Gastroesophageal sphincter (tissue), 3 donors: ENCODE results near the gene TCP11.

Source experiments
- EP300 ChIP-seq: sonication (generic); formaldehyde crosslinking; IDR thresholded peaks from one replicate; pipeline ENCODE4 v1.6.1; 2017; ENCODE audit warnings: antibody characterized with exemption, mild to moderate bottlenecking
- POLR2A ChIP-seq, 2 donors: fragments of 450-650 bp; IDR thresholded peaks; one replicate each; pipeline ENCODE4 v1.6.1; 2017; ENCODE audit warnings: antibody characterized with exemption in 2 of 2, mild to moderate bottlenecking in 2 of 2, moderate library complexity in 1 of 2
- POLR2AphosphoS5 ChIP-seq: sonication (generic); formaldehyde crosslinking; IDR thresholded peaks from one replicate; pipeline ENCODE4 v1.6.1; 2017; ENCODE audit warnings: antibody characterized with exemption
- TF ChIP-seq, protein P1 (sequence below), 4 experiments: fragments of 200-600 bp in 2 of 4; fragments of 450-650 bp in 2 of 4; sonication (generic) in 1 of 4; IDR thresholded peaks; one replicate each; pipeline ENCODE4 v1.5.1; 2017 to 2019; ENCODE audit warnings: antibody characterized with exemption in 4 of 4, mild to moderate bottlenecking in 2 of 4, moderate library complexity in 2 of 4

DNA sequence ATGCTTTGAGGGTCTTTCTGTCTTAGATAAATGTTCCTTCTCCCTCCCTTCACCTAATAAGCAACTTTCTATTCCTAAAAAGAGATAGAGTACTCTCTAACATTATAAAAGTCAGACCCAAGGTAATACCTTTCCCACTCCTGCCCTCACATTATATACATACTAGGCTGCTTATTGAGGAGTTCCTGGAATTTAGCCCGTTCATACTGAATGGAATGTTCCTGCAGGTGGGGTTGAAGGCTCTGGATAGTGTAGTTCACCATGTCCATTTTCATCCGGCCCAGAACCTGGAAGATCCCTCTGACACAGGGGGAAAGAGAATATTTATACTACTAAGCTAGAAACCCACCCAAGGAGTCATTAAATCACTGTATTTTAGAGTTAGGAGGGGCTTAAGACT, 20.4 kb downstream of the TCP11 start:
- TF ChIP-seq, protein P1, sequence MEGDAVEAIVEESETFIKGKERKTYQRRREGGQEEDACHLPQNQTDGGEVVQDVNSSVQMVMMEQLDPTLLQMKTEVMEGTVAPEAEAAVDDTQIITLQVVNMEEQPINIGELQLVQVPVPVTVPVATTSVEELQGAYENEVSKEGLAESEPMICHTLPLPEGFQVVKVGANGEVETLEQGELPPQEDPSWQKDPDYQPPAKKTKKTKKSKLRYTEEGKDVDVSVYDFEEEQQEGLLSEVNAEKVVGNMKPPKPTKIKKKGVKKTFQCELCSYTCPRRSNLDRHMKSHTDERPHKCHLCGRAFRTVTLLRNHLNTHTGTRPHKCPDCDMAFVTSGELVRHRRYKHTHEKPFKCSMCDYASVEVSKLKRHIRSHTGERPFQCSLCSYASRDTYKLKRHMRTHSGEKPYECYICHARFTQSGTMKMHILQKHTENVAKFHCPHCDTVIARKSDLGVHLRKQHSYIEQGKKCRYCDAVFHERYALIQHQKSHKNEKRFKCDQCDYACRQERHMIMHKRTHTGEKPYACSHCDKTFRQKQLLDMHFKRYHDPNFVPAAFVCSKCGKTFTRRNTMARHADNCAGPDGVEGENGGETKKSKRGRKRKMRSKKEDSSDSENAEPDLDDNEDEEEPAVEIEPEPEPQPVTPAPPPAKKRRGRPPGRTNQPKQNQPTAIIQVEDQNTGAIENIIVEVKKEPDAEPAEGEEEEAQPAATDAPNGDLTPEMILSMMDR (IDR thresholded peaks at IDR 0.05) = no peak
- no peak for TF ChIP-seq EP300
- no peak for TF ChIP-seq POLR2AphosphoS5
- TF ChIP-seq POLR2A (IDR thresholded peaks at IDR 0.05) = no peak
